ENCODE measurements around the gene UBE2D4.
A peak's percentile ranks its signal among the peaks of the same experiment; 100 is the strongest.
"Not testable (repeated sequence)": the region's sequence is repeated elsewhere in the genome, so short reads cannot be mapped to it uniquely, and the experiment has no call there.

UBE2D4 gene

GRCh38 chr7:43914795-43915194 lies 11.4 kb upstream of the UBE2D4 start:
- no peak for DNase-seq

- DNase-seq: no peak
These were observed 10.3 kb upstream of the UBE2D4 start for GRCh38 chr7:43915907-43916306.

- DNase-seq: no peak
These were observed 4.8 kb upstream of the UBE2D4 start for GRCh38 chr7:43921423-43921822.

GRCh38 chr7:43922726-43923125 lies 3.5 kb upstream of the UBE2D4 start:
- no peak for DNase-seq

GRCh38 chr7:43926798-43927123 lies 525 bp downstream of the UBE2D4 start:
- DNase-seq: no peak

GRCh38 chr7:43927810-43928209 lies 1.6 kb downstream of the UBE2D4 start:
- no peak for DNase-seq

GRCh38 chr7:43929529-43930457 lies 3.6 kb downstream of the UBE2D4 start:
- DNase-seq: no peak

- no peak for DNase-seq
These were observed 5.1 kb downstream of the UBE2D4 start for GRCh38 chr7:43931346-43931745.

GRCh38 chr7:43933902-43934560 lies 7.8 kb downstream of the UBE2D4 start:
- DNase-seq: no peak

GRCh38 chr7:43937444-43937843 lies 11.2 kb downstream of the UBE2D4 start:
- DNase-seq: no peak

- no peak for DNase-seq
These were observed 12.8 kb downstream of the UBE2D4 start for GRCh38 chr7:43938892-43939482.

GRCh38 chr7:43942250-43942649 lies 16.0 kb downstream of the UBE2D4 start:
- no peak for DNase-seq

- DNase-seq: no peak
These were observed 16.8 kb downstream of the UBE2D4 start for GRCh38 chr7:43942997-43943396.

- no peak for DNase-seq
These were observed 17.4 kb downstream of the UBE2D4 start for GRCh38 chr7:43943417-43944187.

GRCh38 chr7:43944286-43944685 lies 18.1 kb downstream of the UBE2D4 start:
- DNase-seq: no peak

- DNase-seq: no peak
These were observed 25.8 kb downstream of the UBE2D4 start for GRCh38 chr7:43952028-43952427.

GRCh38 chr7:43953071-43953470 lies 26.8 kb downstream of the UBE2D4 start:
- DNase-seq: no peak

GRCh38 chr7:43954524-43955228 lies 28.4 kb downstream of the UBE2D4 start:
- DNase-seq: peak; percentile 56

GRCh38 chr7:43956027-43956426 lies 29.8 kb downstream of the UBE2D4 start:
- DNase-seq: no peak

GRCh38 chr7:43960933-43961332 lies 34.7 kb downstream of the UBE2D4 start:
- DNase-seq: no peak

- DNase-seq: not testable (repeated sequence)
These were observed 40.2 kb downstream of the UBE2D4 start for GRCh38 chr7:43966392-43966791.

Data from NCI-H446 treated with DMSO at 0.1 percent for 48 hours (cell line).